HepG2 (cell line): ENCODE data around the gene ZFP90. TPM values are rescaled to one million over a fixed set of nuclear protein-coding genes. Genes with fewer than 3 reads are reported as not detected.
A peak's percentile ranks its signal among the peaks of the same experiment; 100 is the strongest.

Experiments
- FOSL1 ChIP-seq: sonication (generic); formaldehyde crosslinking; IDR thresholded peaks from 2 replicates; pipeline ENCODE4 v1.9.0; 2021; ENCODE audit warnings: missing genetic modification reagents, borderline replicate concordance
- HNF1B ChIP-seq: sonication (generic); formaldehyde crosslinking; IDR thresholded peaks from 2 replicates; pipeline ENCODE4 v1.5.1; 2020; ENCODE audit warnings: mild to moderate bottlenecking, moderate library complexity, missing genetic modification reagents
- IRF9 ChIP-seq: sonication (generic); formaldehyde crosslinking; IDR thresholded peaks from 2 replicates; pipeline ENCODE4 v1.8.0; 2022; ENCODE audit warnings: missing genetic modification reagents, mild to moderate bottlenecking, borderline replicate concordance
- MAF1 ChIP-seq: sonication (generic); formaldehyde crosslinking; IDR thresholded peaks from 2 replicates; pipeline ENCODE4 v1.5.0; 2020; ENCODE audit warnings: missing genetic modification reagents, borderline replicate concordance
- MED1 ChIP-seq: sonication (generic); formaldehyde crosslinking; IDR thresholded peaks from 2 replicates; pipeline ENCODE4 v1.4.0; 2020; ENCODE audit warnings: missing genetic modification reagents
- NR2C2 ChIP-seq: sonication (generic); formaldehyde crosslinking; IDR thresholded peaks from 2 replicates; pipeline ENCODE4 v1.4.0; 2020; ENCODE audit warnings: missing genetic modification reagents, mild to moderate bottlenecking, moderate library complexity, borderline replicate concordance
- NR2F1 ChIP-seq, 2 experiments: fragments of 450-650 bp in 1 of 2; formaldehyde crosslinking in 1 of 2; IDR thresholded peaks; 2 replicates each; pipeline versions ENCODE4 v1.5.0 to v1.6.1; 2016 to 2020; ENCODE audit warnings: mild to moderate bottlenecking in 1 of 2, missing compliant biosample characterization in 1 of 2, missing genetic modification reagents in 1 of 2, moderate library complexity in 1 of 2
- SIX1 ChIP-seq: sonication (generic); formaldehyde crosslinking; IDR thresholded peaks from 2 replicates; pipeline ENCODE4 v1.4.0; 2020; ENCODE audit warnings: missing genetic modification reagents, borderline replicate concordance
- SP140L ChIP-seq: sonication (generic); formaldehyde crosslinking; IDR thresholded peaks from 2 replicates; pipeline ENCODE4 v1.4.0; 2020; ENCODE audit warnings: missing genetic modification reagents, borderline replicate concordance
- TOE1 ChIP-seq: sonication (generic); formaldehyde crosslinking; IDR thresholded peaks from 2 replicates; pipeline ENCODE4 v1.4.0; 2020; ENCODE audit warnings: mild to moderate bottlenecking, missing genetic modification reagents
- TSC22D2 ChIP-seq: sonication (generic); formaldehyde crosslinking; IDR thresholded peaks from 2 replicates; pipeline ENCODE4 v1.5.1; 2020; ENCODE audit warnings: missing genetic modification reagents, mild to moderate bottlenecking, borderline replicate concordance
- ZNF326 ChIP-seq: sonication (generic); formaldehyde crosslinking; IDR thresholded peaks from 2 replicates; pipeline ENCODE4 v1.4.0; 2020; ENCODE audit warnings: missing genetic modification reagents, borderline replicate concordance
- ZNF576 ChIP-seq: sonication (generic); formaldehyde crosslinking; IDR thresholded peaks from 2 replicates; pipeline ENCODE4 v1.4.0; 2020; ENCODE audit warnings: mild to moderate bottlenecking, missing genetic modification reagents
- polyA plus RNA-seq, 8 experiments: library from polyadenylated mRNA; depleted of rRNA in 3 of 8; stranded (reverse) in 7 of 8; unstranded in 1 of 8; fragments of >200 nt; fragmentation: Illumina TruSeq in 4 of 8; extraction: Trizol in 4 of 8; gene quantifications; 2 replicates each; pipeline versions ENCODE4 v1.2.1 to v1.2.3, GENCODE V29; 2011 to 2016; ENCODE audit warnings: low read depth in 4 of 8, missing spikeins in 1 of 8, mixed read lengths in 1 of 8; ENCODE audit not compliant: insufficient read depth in 1 of 8
- total RNA-seq, 5 experiments: library from RNA; depleted of rRNA; stranded (reverse); fragments of >200 nt; fragmentation: Illumina TruSeq; extraction: Trizol; gene quantifications; 2 replicates each; pipeline ENCODE4 v1.2.3, GENCODE V29; 2016; ENCODE audit warnings: low read depth in 1 of 5
- TF ChIP-seq, protein P1 (sequence below): sonication (generic); formaldehyde crosslinking; conservative IDR thresholded peaks from 2 replicates; pipeline ENCODE4 v1.4.0; 2020; ENCODE audit warnings: missing genetic modification reagents
- TF ChIP-seq, protein P2 (sequence below): sonication (generic); formaldehyde crosslinking; IDR thresholded peaks from 2 replicates; pipeline ENCODE4 v1.4.0; 2020; ENCODE audit warnings: missing genetic modification reagents, mild to moderate bottlenecking, borderline replicate concordance
- TF ChIP-seq, protein P3 (sequence below): IDR thresholded peaks from 2 replicates; pipeline ENCODE4 v1.6.1; 2016; ENCODE audit warnings: mild to moderate bottlenecking, missing biosample characterization, missing genetic modification reagents
- TF ChIP-seq, protein P4 (sequence below): fragments of 450-650 bp; IDR thresholded peaks from 2 replicates; pipeline ENCODE4 v1.6.1; 2016

The ZFP90 gene
- total and polyA plus RNA-seq, 2 of the 13 experiments (the other 11 are each of a cell fraction or from before 2014, with no cell fraction given) = 17.6 to 18.9 TPM

- TF ChIP-seq, protein P1, sequence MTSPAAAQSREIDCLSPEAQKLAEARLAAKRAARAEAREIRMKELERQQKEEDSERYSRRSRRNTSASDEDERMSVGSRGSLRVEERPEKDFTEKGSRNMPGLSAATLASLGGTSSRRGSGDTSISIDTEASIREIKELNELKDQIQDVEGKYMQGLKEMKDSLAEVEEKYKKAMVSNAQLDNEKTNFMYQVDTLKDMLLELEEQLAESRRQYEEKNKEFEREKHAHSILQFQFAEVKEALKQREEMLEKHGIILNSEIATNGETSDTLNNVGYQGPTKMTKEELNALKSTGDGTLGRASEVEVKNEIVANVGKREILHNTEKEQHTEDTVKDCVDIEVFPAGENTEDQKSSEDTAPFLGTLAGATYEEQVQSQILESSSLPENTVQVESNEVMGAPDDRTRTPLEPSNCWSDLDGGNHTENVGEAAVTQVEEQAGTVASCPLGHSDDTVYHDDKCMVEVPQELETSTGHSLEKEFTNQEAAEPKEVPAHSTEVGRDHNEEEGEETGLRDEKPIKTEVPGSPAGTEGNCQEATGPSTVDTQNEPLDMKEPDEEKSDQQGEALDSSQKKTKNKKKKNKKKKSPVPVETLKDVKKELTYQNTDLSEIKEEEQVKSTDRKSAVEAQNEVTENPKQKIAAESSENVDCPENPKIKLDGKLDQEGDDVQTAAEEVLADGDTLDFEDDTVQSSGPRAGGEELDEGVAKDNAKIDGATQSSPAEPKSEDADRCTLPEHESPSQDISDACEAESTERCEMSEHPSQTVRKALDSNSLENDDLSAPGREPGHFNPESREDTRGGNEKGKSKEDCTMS (CRISPR knock-in tag) = no peak
- TF ChIP-seq FOSL1 (CRISPR knock-in tag) (no peak), TOE1 (CRISPR knock-in tag) (peak; percentile 82), NR2C2 (no peak), IRF9 (CRISPR knock-in tag) (peak; percentile 60; the same call in 1 of the 2 replicates), MAF1 (no peak), MED1 (peak; percentile 52), SIX1 (CRISPR knock-in tag) (no peak), SP140L (CRISPR knock-in tag) (peak; percentile 94; the same call in 1 of the 2 replicates), NR2F1 (CRISPR knock-in tag; IDR thresholded peaks at IDR 0.05) (peak; percentile 33 to 34; a peak in 1 of 4 replicates), TSC22D2 (peak; percentile 41; the same call in 1 of the 2 replicates), ZNF326 (no peak), ZNF576 (CRISPR knock-in tag) (no peak), HNF1B (peak; percentile 64)
- TF ChIP-seq, protein P2, sequence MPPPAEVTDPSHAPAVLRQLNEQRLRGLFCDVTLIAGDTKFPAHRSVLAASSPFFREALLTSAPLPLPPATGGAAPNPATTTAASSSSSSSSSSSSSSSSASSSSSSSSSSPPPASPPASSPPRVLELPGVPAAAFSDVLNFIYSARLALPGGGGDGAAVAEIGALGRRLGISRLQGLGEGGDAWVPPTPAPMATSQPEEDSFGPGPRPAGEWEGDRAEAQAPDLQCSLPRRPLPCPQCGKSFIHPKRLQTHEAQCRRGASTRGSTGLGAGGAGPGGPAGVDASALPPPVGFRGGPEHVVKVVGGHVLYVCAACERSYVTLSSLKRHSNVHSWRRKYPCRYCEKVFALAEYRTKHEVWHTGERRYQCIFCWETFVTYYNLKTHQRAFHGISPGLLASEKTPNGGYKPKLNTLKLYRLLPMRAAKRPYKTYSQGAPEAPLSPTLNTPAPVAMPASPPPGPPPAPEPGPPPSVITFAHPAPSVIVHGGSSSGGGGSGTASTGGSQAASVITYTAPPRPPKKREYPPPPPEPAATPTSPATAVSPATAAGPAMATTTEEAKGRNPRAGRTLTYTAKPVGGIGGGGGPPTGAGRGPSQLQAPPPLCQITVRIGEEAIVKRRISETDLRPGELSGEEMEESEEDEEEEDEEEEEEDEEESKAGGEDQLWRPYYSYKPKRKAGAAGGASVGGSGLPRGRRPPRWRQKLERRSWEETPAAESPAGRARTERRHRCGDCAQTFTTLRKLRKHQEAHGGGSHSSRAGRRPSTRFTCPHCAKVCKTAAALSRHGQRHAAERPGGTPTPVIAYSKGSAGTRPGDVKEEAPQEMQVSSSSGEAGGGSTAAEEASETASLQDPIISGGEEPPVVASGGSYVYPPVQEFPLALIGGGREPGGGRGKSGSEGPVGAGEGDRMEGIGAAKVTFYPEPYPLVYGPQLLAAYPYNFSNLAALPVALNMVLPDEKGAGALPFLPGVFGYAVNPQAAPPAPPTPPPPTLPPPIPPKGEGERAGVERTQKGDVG (CRISPR knock-in tag) = no peak; the same call in 1 of the 2 replicates
- TF ChIP-seq, protein P3, sequence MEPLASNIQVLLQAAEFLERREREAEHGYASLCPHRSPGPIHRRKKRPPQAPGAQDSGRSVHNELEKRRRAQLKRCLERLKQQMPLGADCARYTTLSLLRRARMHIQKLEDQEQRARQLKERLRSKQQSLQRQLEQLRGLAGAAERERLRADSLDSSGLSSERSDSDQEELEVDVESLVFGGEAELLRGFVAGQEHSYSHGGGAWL (CRISPR knock-in tag) = 0 out of 2 replicates have a peak, but pooled peaks have one; percentile 56
- TF ChIP-seq, protein P4, sequence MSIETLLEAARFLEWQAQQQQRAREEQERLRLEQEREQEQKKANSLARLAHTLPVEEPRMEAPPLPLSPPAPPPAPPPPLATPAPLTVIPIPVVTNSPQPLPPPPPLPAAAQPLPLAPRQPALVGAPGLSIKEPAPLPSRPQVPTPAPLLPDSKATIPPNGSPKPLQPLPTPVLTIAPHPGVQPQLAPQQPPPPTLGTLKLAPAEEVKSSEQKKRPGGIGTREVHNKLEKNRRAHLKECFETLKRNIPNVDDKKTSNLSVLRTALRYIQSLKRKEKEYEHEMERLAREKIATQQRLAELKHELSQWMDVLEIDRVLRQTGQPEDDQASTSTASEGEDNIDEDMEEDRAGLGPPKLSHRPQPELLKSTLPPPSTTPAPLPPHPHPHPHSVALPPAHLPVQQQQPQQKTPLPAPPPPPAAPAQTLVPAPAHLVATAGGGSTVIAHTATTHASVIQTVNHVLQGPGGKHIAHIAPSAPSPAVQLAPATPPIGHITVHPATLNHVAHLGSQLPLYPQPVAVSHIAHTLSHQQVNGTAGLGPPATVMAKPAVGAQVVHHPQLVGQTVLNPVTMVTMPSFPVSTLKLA = no peak
Observed at GRCh38 chr16:68528686-68529379, 10.3 kb upstream of the ZFP90 start (continued).
